Lower leg skin (tissue), 3 donors: ENCODE measurements around the gene SPRED2.

ENCODE experiments used
- CTCF ChIP-seq, 3 donors: fragments of 450-650 bp; IDR thresholded peaks; one replicate each; pipeline ENCODE4 v1.5.1; 2016; ENCODE audit warnings: antibody characterized with exemption in 3 of 3, mild to moderate bottlenecking in 3 of 3, moderate library complexity in 2 of 3
- POLR2A ChIP-seq, 2 donors: fragments of 450-650 bp; IDR thresholded peaks; one replicate each; pipeline ENCODE4 v1.6.1; 2016 to 2017; ENCODE audit warnings: antibody characterized with exemption in 2 of 2, mild to moderate bottlenecking in 1 of 2, moderate library complexity in 1 of 2

- TF ChIP-seq POLR2A (IDR thresholded peaks at IDR 0.05) (no peak), CTCF (IDR thresholded peaks at IDR 0.05) (no peak)
Measured at GRCh38 chr2:65386989-65387388, 45.4 kb downstream of the SPRED2 start.
